Epithelial cell of esophagus (primary cell): ENCODE data around the gene SLC51A.

Experiments
- DNase-seq: peaks from one replicate; pipeline ENCODE4 v3.0.0; 2010; ENCODE audit warnings: low read depth
- H3K4me3 ChIP-seq: 2 replicates; pipeline ENCODE4 v1.5.1; 2011; ENCODE audit warnings: mild to moderate bottlenecking, low read length, control low read depth
- TF ChIP-seq, protein P1 (sequence below): IDR thresholded peaks from 2 replicates; pipeline ENCODE4 v1.5.1; 2011; ENCODE audit warnings: low read depth, mild to moderate bottlenecking, low read length, control low read depth, inconsistent platforms; ENCODE audit not compliant: insufficient read depth; ENCODE audit errors: missing control alignments

The SLC51A gene

DNA sequence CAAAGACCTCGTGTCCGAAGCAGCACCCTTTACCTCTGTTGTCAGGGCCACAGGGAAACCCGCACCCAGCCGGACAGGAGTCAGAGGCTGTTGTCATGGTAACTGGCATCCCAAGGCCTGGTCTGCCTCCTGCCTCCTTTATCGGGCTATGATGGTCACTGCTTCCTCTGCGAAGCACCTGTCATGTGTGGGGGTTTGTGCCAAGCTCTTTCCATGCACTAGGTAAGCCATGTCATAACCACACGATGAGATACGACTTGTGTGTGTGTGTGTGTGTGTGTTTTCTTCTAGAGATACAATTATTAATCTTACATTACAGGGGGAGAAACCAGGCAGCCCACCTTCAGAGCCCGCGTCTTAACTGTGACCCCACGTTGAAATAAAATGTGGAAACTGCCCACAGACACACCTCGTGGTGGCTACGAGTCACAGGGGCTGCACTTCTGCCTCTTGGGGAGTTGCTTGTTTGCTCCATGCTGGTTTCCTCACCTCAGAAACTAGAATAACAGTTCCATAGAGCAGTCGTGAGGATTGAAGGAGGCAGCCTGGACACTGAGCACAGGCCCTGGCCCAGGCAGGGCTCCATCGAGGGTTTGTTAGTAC lies 23.1 kb upstream of the SLC51A start:
- no peak for DNase-seq
- TF ChIP-seq, protein P1, sequence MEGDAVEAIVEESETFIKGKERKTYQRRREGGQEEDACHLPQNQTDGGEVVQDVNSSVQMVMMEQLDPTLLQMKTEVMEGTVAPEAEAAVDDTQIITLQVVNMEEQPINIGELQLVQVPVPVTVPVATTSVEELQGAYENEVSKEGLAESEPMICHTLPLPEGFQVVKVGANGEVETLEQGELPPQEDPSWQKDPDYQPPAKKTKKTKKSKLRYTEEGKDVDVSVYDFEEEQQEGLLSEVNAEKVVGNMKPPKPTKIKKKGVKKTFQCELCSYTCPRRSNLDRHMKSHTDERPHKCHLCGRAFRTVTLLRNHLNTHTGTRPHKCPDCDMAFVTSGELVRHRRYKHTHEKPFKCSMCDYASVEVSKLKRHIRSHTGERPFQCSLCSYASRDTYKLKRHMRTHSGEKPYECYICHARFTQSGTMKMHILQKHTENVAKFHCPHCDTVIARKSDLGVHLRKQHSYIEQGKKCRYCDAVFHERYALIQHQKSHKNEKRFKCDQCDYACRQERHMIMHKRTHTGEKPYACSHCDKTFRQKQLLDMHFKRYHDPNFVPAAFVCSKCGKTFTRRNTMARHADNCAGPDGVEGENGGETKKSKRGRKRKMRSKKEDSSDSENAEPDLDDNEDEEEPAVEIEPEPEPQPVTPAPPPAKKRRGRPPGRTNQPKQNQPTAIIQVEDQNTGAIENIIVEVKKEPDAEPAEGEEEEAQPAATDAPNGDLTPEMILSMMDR, result no peak
- no peak overlapping the region for H3K4me3 ChIP-seq

DNA sequence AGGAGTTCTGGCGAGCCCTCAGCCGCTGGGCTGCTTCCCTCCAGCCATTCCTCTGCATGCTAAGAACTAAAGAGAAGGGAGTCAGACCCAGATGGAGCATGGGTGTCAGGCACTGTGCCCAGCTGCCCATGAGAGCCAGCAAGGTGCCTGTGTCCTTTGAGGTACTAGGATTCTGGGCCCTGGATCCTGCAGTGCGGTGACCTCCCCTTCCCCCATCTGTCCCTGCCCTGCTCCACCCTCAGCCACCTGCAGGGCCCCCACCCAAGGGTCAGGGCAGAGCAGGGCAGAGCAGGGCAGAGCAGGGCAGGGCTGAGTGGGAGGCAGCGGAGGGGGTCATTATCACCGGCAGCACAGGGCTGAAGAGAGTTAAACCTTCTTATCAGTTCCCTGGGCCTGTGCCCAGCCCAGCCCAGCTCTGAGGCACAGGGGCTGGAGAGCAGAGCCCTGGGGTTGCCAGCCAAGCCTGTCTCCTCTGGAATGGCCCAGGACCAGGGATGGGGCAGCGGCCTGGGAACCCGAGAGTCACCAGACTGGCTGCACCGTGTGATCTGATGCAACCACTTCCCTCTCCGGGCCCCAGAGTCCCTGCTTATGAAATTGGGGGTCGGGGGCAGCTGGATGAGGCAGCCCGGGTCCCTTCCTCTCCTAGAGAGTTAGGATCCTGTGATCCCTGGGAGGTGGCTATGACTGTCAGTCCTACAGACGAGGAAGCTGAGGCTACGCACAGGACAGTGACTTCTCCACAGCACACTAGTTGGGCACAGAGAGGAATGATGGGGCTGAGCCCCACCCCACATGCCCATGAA lies 22.4 kb upstream of the SLC51A start:
- H3K4me3 ChIP-seq, result no peak overlapping the region
- TF ChIP-seq, protein P1, result no peak
- DNase-seq, result no peak

DNA sequence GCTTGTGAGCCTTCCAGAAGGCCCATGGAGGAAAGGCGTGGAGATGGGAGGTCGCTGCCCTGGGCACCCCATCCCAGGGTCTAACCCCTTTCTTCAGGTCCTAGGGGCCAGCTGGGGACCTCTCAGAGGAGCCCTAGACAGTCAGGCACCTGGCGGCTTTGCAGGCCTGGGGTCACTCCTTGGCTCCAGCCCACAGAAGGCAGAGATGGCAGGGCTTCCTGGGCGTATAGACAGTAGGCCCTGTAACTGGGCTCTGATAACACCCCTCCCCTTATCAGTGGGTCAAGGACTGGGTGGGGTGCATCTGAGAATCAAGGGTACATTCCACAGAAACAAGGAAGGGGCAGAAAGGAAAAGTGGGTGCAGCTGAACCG lies 21.8 kb upstream of the SLC51A start:
- H3K4me3 ChIP-seq, result no peak overlapping the region

DNA sequence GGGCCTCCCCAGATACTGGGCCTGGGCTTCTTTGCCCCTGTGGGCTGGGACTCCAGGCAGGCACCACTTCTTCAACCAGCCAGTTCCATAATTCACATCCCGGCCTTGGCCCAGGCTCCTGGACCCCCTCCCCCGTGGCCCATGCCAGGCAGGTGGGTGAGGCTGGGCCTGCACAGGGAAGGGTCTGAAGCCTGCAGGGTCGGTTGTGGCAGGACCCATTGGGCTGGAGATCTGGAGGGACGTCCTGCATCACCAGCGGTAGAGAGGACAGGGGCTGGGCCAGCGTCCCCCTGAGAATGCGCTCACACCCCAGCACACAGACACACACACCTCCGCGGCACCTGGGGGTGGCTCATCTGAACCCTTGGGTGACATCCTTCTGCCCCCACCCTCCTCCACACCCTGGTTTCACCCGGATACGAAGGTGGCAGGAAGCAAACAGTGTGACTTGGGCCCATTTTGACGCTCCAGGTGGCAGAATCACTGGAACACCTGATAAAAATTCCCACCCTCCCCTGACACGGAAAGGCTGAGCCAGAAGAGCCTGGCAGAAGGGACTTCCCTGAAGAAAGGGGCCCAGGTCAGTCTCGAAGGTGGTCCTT lies 20.6 kb upstream of the SLC51A start:
- DNase-seq, result no peak
- TF ChIP-seq, protein P1, result no peak
- H3K4me3 ChIP-seq, result no peak overlapping the region

More for the DNA sequence above, 21.8 kb upstream of the SLC51A start:
- TF ChIP-seq, protein P1, result no peak
- DNase-seq, result no peak

DNA sequence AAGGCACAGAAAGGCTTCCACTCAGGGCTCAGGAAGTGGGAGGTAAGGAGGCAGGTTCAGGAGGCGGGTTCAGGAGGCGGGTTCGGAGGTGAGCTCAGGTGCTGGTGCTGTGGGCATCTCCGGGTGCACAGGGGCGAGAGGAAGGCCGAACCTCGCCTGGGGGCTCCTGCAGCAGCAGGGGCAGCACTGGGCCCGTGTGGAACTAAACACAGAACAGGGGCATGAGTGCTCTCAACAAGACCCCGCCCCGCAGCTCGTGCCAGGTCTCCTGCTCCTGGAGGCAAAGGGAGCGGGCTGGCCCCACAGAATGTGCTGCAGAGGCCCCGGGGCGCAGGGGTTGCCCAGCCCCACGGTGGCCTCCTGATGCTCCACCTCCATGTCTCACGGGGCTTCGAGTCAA lies 18.8 kb upstream of the SLC51A start:
- TF ChIP-seq, protein P1, result no peak
- H3K4me3 ChIP-seq, result no peak overlapping the region
- no peak for DNase-seq

DNA sequence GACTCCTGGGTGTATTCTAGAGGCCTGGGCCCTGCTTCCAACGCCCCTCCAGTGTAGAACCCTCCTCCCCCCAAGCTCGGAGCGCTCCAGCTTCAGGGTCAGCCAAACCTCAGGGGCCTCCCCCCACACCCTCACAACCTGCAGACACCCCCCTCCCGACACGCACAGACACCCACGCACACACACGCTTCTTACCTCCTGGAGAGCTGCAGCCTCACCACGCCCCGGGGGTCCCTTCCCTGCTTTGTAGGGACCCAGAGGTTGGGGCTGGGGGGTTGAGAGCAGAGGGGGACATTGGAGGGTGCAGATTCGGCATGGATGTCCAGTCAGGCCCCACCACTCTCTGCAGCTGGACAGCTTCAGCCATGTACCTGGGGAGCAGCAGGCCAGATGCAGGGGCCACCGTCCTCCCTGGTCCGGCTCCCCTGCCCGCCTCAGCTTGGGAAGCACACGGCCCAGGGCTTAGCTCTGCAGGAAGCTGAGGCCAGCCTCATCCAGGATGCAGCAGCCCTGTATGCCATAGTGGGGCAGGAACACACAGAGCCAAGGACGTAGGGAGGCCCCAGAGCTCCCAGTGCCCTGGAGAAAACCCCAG lies 18.2 kb upstream of the SLC51A start:
- TF ChIP-seq, protein P1, result no peak
- no peak for DNase-seq
- H3K4me3 ChIP-seq, result no peak overlapping the region
